CD14-positive monocyte (primary cell): ENCODE data around the gene LTBP1. TPM values are rescaled to one million over a fixed set of nuclear protein-coding genes. Genes with fewer than 3 reads are reported as not detected.

Experiments
- DNase-seq, 3 donors: peaks; one replicate each; pipeline ENCODE4 v3.0.0-alpha.2; 2011 to 2022
- H2AFZ ChIP-seq: 2 replicates; pipeline ENCODE4 v1.6.0; 2012; ENCODE audit warnings: mild to moderate bottlenecking, low read depth, low read length, inconsistent platforms; ENCODE audit not compliant: insufficient read depth, poor library complexity, severe bottlenecking
- H3K27ac ChIP-seq, 2 donors: 1 replicate in 1 of 2; 2 replicates in 1 of 2; pipeline ENCODE4 v1.5.1; 2012 to 2013; ENCODE audit warnings: low read length in 2 of 2, control low read depth in 1 of 2, inconsistent platforms in 1 of 2, low read depth in 1 of 2, mild to moderate bottlenecking in 1 of 2
- H3K27me3 ChIP-seq, 2 donors: one replicate each; pipeline versions ENCODE4 v1.6.0 to v1.6.1; 2011 to 2013; ENCODE audit warnings: low read length in 2 of 2; ENCODE audit not compliant: control insufficient read depth in 2 of 2, insufficient read depth in 2 of 2
- H3K36me3 ChIP-seq, 2 donors: replicated peaks in 1 of 2; 1 replicate in 1 of 2; 2 replicates in 1 of 2; pipeline versions ENCODE4 v1.5.1 to v1.6.1; 2012 to 2013; ENCODE audit warnings: low read length in 2 of 2, control low read depth in 1 of 2, inconsistent platforms in 1 of 2, mild to moderate bottlenecking in 1 of 2; ENCODE audit not compliant: insufficient read depth in 2 of 2, control insufficient read depth in 1 of 2
- H3K4me1 ChIP-seq, 2 donors: 1 replicate in 1 of 2; 2 replicates in 1 of 2; pipeline versions ENCODE4 v1.5.1 to v1.6.1; 2012 to 2013; ENCODE audit warnings: low read length in 2 of 2, control low read depth in 1 of 2, inconsistent platforms in 1 of 2, mild to moderate bottlenecking in 1 of 2, moderate library complexity in 1 of 2; ENCODE audit not compliant: insufficient read depth in 2 of 2, control insufficient read depth in 1 of 2
- H3K4me2 ChIP-seq: replicated peaks from 2 replicates; pipeline ENCODE3; 2012; ENCODE audit warnings: low read length, moderate library complexity, mild to moderate bottlenecking; ENCODE audit not compliant: poor library complexity, severe bottlenecking; ENCODE audit errors: extremely low read depth
- H3K4me3 ChIP-seq, 3 experiments: fragments of 200-600 bp in 1 of 3; sonication (generic) in 1 of 3; replicated peaks in 1 of 3; 1 replicate in 2 of 3; 2 replicates in 1 of 3; pipeline ENCODE4 v1.5.1; 2011 to 2013; ENCODE audit warnings: low read length in 3 of 3, mild to moderate bottlenecking in 3 of 3, control low read depth in 2 of 3, low read depth in 2 of 3, inconsistent platforms in 1 of 3, moderate library complexity in 1 of 3
- H3K79me2 ChIP-seq: 2 replicates; pipeline ENCODE4 v1.6.0; 2012; ENCODE audit warnings: mild to moderate bottlenecking, control low read depth, inconsistent platforms, low read length, moderate library complexity; ENCODE audit not compliant: insufficient read depth
- H3K9ac ChIP-seq: 2 replicates; pipeline ENCODE4 v1.6.0; 2017; ENCODE audit warnings: low read length, mild to moderate bottlenecking; ENCODE audit not compliant: insufficient read depth, poor library complexity, severe bottlenecking
- H3K9me3 ChIP-seq, 2 donors: replicated peaks in 1 of 2; 1 replicate in 1 of 2; 2 replicates in 1 of 2; pipeline versions ENCODE4 v1.5.1 to v1.6.1; 2012 to 2013; ENCODE audit warnings: low read length in 2 of 2, control low read depth in 1 of 2; ENCODE audit not compliant: control insufficient read depth in 1 of 2, insufficient read depth in 1 of 2
- H4K20me1 ChIP-seq: 2 replicates; pipeline ENCODE4 v1.6.0; 2012; ENCODE audit warnings: mild to moderate bottlenecking, low read length, control low read depth, moderate library complexity; ENCODE audit not compliant: insufficient read depth
- H3K27ac Mint-ChIP-seq, 7 donors: one replicate each; pipeline ENCODE4 v1.8.0; 2020; ENCODE audit warnings: mild to moderate bottlenecking in 7 of 7, mixed read lengths in 7 of 7, moderate library complexity in 6 of 7, inconsistent platforms in 2 of 7
- H3K27me3 Mint-ChIP-seq, 3 donors: one replicate each; pipeline ENCODE4 v1.8.0; 2021 to 2022; ENCODE audit warnings: low read depth in 3 of 3, mild to moderate bottlenecking in 3 of 3, mixed read lengths in 3 of 3, moderate library complexity in 3 of 3, inconsistent platforms in 1 of 3
- H3K36me3 Mint-ChIP-seq, 2 donors: one replicate each; pipeline ENCODE4 v1.8.0; 2020; ENCODE audit warnings: mixed read lengths in 2 of 2, inconsistent platforms in 1 of 2, mild to moderate bottlenecking in 1 of 2
- H3K4me1 Mint-ChIP-seq: one replicate; pipeline ENCODE4 v1.8.0; 2020; ENCODE audit warnings: mild to moderate bottlenecking, mixed read lengths
- H3K4me3 Mint-ChIP-seq, 2 donors: one replicate each; pipeline ENCODE4 v1.8.0; 2020; ENCODE audit warnings: mild to moderate bottlenecking in 2 of 2, mixed read lengths in 2 of 2, moderate library complexity in 1 of 2
- H3K9me3 Mint-ChIP-seq, 7 donors: one replicate each; pipeline ENCODE4 v1.8.0; 2020 to 2022; ENCODE audit warnings: mixed read lengths in 7 of 7, mild to moderate bottlenecking in 6 of 7, moderate library complexity in 6 of 7, inconsistent platforms in 2 of 7
- CTCF ChIP-seq: fragments of 200-600 bp; IDR thresholded peaks from one replicate; pipeline ENCODE4 v1.8.0; 2022; ENCODE audit warnings: antibody characterized with exemption, mild to moderate bottlenecking
- WGBS: methylation state at CpG from one replicate; pipeline ENCODE4 v1.1.5; 2013; ENCODE audit warnings: missing lambda C conversion rate; ENCODE audit not compliant: insufficient coverage; 5-methylcytosine and 5-hydroxymethylcytosine counted together
- intact Hi-C, 2 donors: fragments of 100-400 bp; cut with micrococcal nuclease; formaldehyde crosslinking; loops; one replicate each; pipeline versions ENCODE4 v1.15.0 to v1.15.1; 2023
- polyA plus RNA-seq, 3 donors: library from polyadenylated mRNA; depleted of rRNA in 1 of 3; unstranded in 2 of 3; stranded (reverse) in 1 of 3; fragments of 300-500 nt in 2 of 3; fragments of >200 nt in 1 of 3; fragmentation: Illumina TruSeq in 2 of 3; gene quantifications; 1 replicate in 2 of 3; 2 replicates in 1 of 3; pipeline ENCODE4 v1.2.3, GENCODE V29; 2012 to 2021

Gene LTBP1
- polyA plus RNA-seq, 3 donors: 0.18 to 0.24 TPM; not detected in 1

GRCh38 chr2:33177627-33178026 is 230.9 kb downstream of the LTBP1 start:
- H3K4me2 ChIP-seq: no peak overlapping the region

GRCh38 chr2:33178209-33178608 is 231.5 kb downstream of the LTBP1 start:
- Histone ChIP-seq H3K79me2 (no peaks in the 10 kb centered on the region), H3K4me3 (no peak overlapping the region)
- H3K4me3 Mint-ChIP-seq: no peak overlapping the region

More at GRCh38 chr2:33177627-33178026, 230.9 kb downstream of the LTBP1 start:
- Mint-ChIP-seq H3K4me1 (no peaks in the 10 kb centered on the region), H3K9me3 (peaks cover 0 to 5% (median 2%) of the 10 kb centered on the region in 7 donors), H3K27me3 (peaks cover 0 to 3% (median 0%) of the 10 kb centered on the region in 3 donors), H3K27ac (no peak overlapping the region), H3K36me3 (no peaks in the 10 kb centered on the region), H3K4me3 (no peak overlapping the region)
- no peak overlapping the region for H3K27ac ChIP-seq
- no peaks in the 10 kb centered on the region for H3K79me2 ChIP-seq
- DNase-seq: no peak
- no peaks in the 10 kb centered on the region for H3K27me3 ChIP-seq
- no peaks in the 10 kb centered on the region for H4K20me1 ChIP-seq
- WGBS: no CpG with 5 or more reads among the region's 1 CpG
- H3K4me3 ChIP-seq: no peak overlapping the region
- H3K9me3 ChIP-seq: no peaks in the 10 kb centered on the region
- no peak overlapping the region for H3K9ac ChIP-seq
- TF ChIP-seq CTCF: no peak
- H3K36me3 ChIP-seq: no peaks in the 10 kb centered on the region
- intact Hi-C loops: no loop called here
- H2AFZ ChIP-seq: no peak overlapping the region
- H3K4me1 ChIP-seq: no peaks in the 10 kb centered on the region

More at GRCh38 chr2:33178209-33178608, 231.5 kb downstream of the LTBP1 start:
- Mint-ChIP-seq H3K36me3 (no peaks in the 10 kb centered on the region), H3K4me1 (no peaks in the 10 kb centered on the region), H3K9me3 (peaks cover 0 to 4% (median 3%) of the 10 kb centered on the region in 7 donors), H3K27ac (no peak overlapping the region), H3K27me3 (peaks cover 0 to 3% (median 0%) of the 10 kb centered on the region in 3 donors)
- H3K4me1 ChIP-seq: no peaks in the 10 kb centered on the region
- no peak overlapping the region for H3K27ac ChIP-seq
- H3K9ac ChIP-seq: no peak overlapping the region
- no peak for TF ChIP-seq CTCF
- H2AFZ ChIP-seq: no peak overlapping the region
- H3K4me2 ChIP-seq: no peak overlapping the region
- intact Hi-C loops: no loop called here
- DNase-seq: no peak
- WGBS: 82% methylated on average over 3 of the region's 5 CpGs
- no peaks in the 10 kb centered on the region for H3K9me3 ChIP-seq
- no peaks in the 10 kb centered on the region for H3K27me3 ChIP-seq
- H3K36me3 ChIP-seq: no peaks in the 10 kb centered on the region
- H4K20me1 ChIP-seq: no peaks in the 10 kb centered on the region
